H9 (cell line): ENCODE results near the gene ZNF415. TPM values are rescaled to one million over a fixed set of nuclear protein-coding genes. Genes with fewer than 3 reads are reported as not detected.

Experiments used
- DNase-seq: peaks from one replicate; pipeline ENCODE4 v3.0.0-alpha.2; 2017
- H2AFZ ChIP-seq: one replicate; pipeline ENCODE4 v1.6.1; 2013; ENCODE audit warnings: mild to moderate bottlenecking, low read length, control low read depth, moderate library complexity
- H2AK5ac ChIP-seq: 2 replicates; pipeline ENCODE4 v1.6.1; 2013; ENCODE audit warnings: low read length, control low read depth, mixed read lengths; ENCODE audit not compliant: insufficient read length
- H2BK120ac ChIP-seq: one replicate; pipeline ENCODE4 v1.6.1; 2013; ENCODE audit warnings: low read depth, mild to moderate bottlenecking, low read length, control low read depth, inconsistent platforms; ENCODE audit not compliant: poor library complexity, severe bottlenecking
- H2BK12ac ChIP-seq: 2 replicates; pipeline ENCODE4 v1.6.1; 2013; ENCODE audit warnings: low read length, control low read depth, mixed read lengths, low read depth; ENCODE audit not compliant: insufficient read length
- H2BK15ac ChIP-seq: 2 replicates; pipeline ENCODE4 v1.6.1; 2013; ENCODE audit warnings: low read depth, low read length, control low read depth
- H2BK20ac ChIP-seq: one replicate; pipeline ENCODE4 v1.6.1; 2013; ENCODE audit warnings: low read depth, mild to moderate bottlenecking, low read length, control low read depth, inconsistent platforms; ENCODE audit not compliant: poor library complexity, severe bottlenecking
- H2BK5ac ChIP-seq: 2 replicates; pipeline ENCODE4 v1.6.1; 2013; ENCODE audit warnings: low read length, control low read depth, mixed read lengths; ENCODE audit not compliant: insufficient read length
- H3K14ac ChIP-seq: 2 replicates; pipeline ENCODE4 v1.6.1; 2013; ENCODE audit warnings: low read length, control low read depth; ENCODE audit not compliant: insufficient read depth
- H3K18ac ChIP-seq: 2 replicates; pipeline ENCODE4 v1.6.1; 2013; ENCODE audit warnings: low read depth, mild to moderate bottlenecking, mixed read lengths, low read length, control low read depth; ENCODE audit not compliant: insufficient read length
- H3K23ac ChIP-seq: 2 replicates; pipeline ENCODE4 v1.6.1; 2013; ENCODE audit warnings: low read length, control low read depth, mixed read lengths, low read depth; ENCODE audit not compliant: insufficient read length
- H3K23me2 ChIP-seq: 2 replicates; pipeline ENCODE4 v1.6.1; 2013; ENCODE audit warnings: low read depth, mild to moderate bottlenecking, mixed read lengths, low read length, control low read depth; ENCODE audit not compliant: insufficient read length, poor library complexity, severe bottlenecking
- H3K27ac ChIP-seq: 2 replicates; pipeline ENCODE4 v1.5.1; 2013; ENCODE audit warnings: low read length, control low read depth, mixed read lengths, low read depth; ENCODE audit not compliant: insufficient read length
- H3K27me3 ChIP-seq: 2 replicates; pipeline ENCODE4 v1.6.1; 2013; ENCODE audit warnings: low read length, control low read depth, inconsistent platforms; ENCODE audit not compliant: insufficient read depth
- H3K4ac ChIP-seq: 2 replicates; pipeline ENCODE4 v1.6.1; 2013; ENCODE audit warnings: low read depth, mild to moderate bottlenecking, control low read depth, inconsistent platforms, low read length, moderate library complexity
- H3K4me1 ChIP-seq: 2 replicates; pipeline ENCODE4 v1.6.1; 2013; ENCODE audit warnings: low read length, control low read depth, inconsistent platforms; ENCODE audit not compliant: insufficient read depth
- H3K4me2 ChIP-seq: 2 replicates; pipeline ENCODE4 v1.6.1; 2013; ENCODE audit warnings: low read length, control low read depth, mixed read lengths; ENCODE audit not compliant: insufficient read length, insufficient read depth
- H3K56ac ChIP-seq: 2 replicates; pipeline ENCODE4 v1.6.1; 2013; ENCODE audit warnings: low read depth, mild to moderate bottlenecking, mixed read lengths, low read length, control low read depth; ENCODE audit not compliant: insufficient read length
- H3K79me1 ChIP-seq: 2 replicates; pipeline ENCODE4 v1.6.1; 2013; ENCODE audit warnings: low read depth, mild to moderate bottlenecking, moderate library complexity, low read length, control low read depth, inconsistent platforms; ENCODE audit not compliant: insufficient read depth, poor library complexity, severe bottlenecking
- H3K79me2 ChIP-seq: 2 replicates; pipeline ENCODE4 v1.6.1; 2013; ENCODE audit warnings: low read length, control low read depth, inconsistent platforms; ENCODE audit not compliant: insufficient read depth
- H3K9ac ChIP-seq: 2 replicates; pipeline ENCODE4 v1.6.1; 2013; ENCODE audit warnings: low read length, control low read depth, mixed read lengths; ENCODE audit not compliant: insufficient read length; ENCODE audit errors: extremely low read depth
- H3K9me3 ChIP-seq: one replicate; pipeline ENCODE4 v1.6.1; 2013; ENCODE audit warnings: low read depth, low read length, inconsistent platforms; ENCODE audit not compliant: control insufficient read depth
- H3T11ph ChIP-seq: one replicate; pipeline ENCODE4 v1.6.1; 2013; ENCODE audit warnings: mild to moderate bottlenecking, low read length, control low read depth, inconsistent platforms
- H4K20me1 ChIP-seq: one replicate; pipeline ENCODE4 v1.6.1; 2013; ENCODE audit not compliant: control insufficient read depth, insufficient read length, insufficient read depth
- H4K5ac ChIP-seq: 2 replicates; pipeline ENCODE4 v1.6.1; 2013; ENCODE audit warnings: low read depth, mild to moderate bottlenecking, mixed read lengths, low read length, control low read depth; ENCODE audit not compliant: insufficient read length
- H4K8ac ChIP-seq: replicated peaks from 2 replicates; pipeline ENCODE4 v1.6.1; 2013; ENCODE audit warnings: low read length, control low read depth, mixed read lengths, low read depth; ENCODE audit not compliant: insufficient read length
- H4K91ac ChIP-seq: 2 replicates; pipeline ENCODE4 v1.6.1; 2013; ENCODE audit warnings: low read depth, mild to moderate bottlenecking, moderate library complexity, mixed read lengths, low read length, control low read depth; ENCODE audit not compliant: insufficient read length
- H3K27ac Mint-ChIP-seq, 3 experiments: 2 replicates in 2 of 3; 3 replicates in 1 of 3; pipeline ENCODE4 v1.8.0; 2020 to 2021; ENCODE audit warnings: mixed read lengths in 3 of 3, mild to moderate bottlenecking in 1 of 3, moderate library complexity in 1 of 3
- H3K27me3 Mint-ChIP-seq: 2 replicates; pipeline ENCODE4 v1.8.0; 2021; ENCODE audit warnings: low read depth, mild to moderate bottlenecking, moderate library complexity, mixed read lengths
- H3K36me3 Mint-ChIP-seq, 3 experiments: 2 replicates in 2 of 3; 3 replicates in 1 of 3; pipeline ENCODE4 v1.8.0; 2020 to 2021; ENCODE audit warnings: low read depth in 3 of 3, mixed read lengths in 3 of 3; ENCODE audit not compliant: insufficient read depth in 1 of 3
- H3K4me1 Mint-ChIP-seq, 2 experiments: 2 replicates each; pipeline ENCODE4 v1.8.0; 2020; ENCODE audit warnings: mixed read lengths in 2 of 2
- H3K4me3 Mint-ChIP-seq, 2 experiments: 2 replicates in 1 of 2; 3 replicates in 1 of 2; pipeline ENCODE4 v1.8.0; 2020 to 2021; ENCODE audit warnings: mild to moderate bottlenecking in 2 of 2, mixed read lengths in 2 of 2, moderate library complexity in 1 of 2
- H3K9me3 Mint-ChIP-seq, 2 experiments: 2 replicates in 1 of 2; 3 replicates in 1 of 2; pipeline ENCODE4 v1.8.0; 2020; ENCODE audit warnings: mild to moderate bottlenecking in 2 of 2, mixed read lengths in 2 of 2, moderate library complexity in 1 of 2
- WGBS: extraction: QIAGEN DNeasy Blood & Tissue Kit; methylation state at CpG from one replicate; pipeline ENCODE4 v1.1.7; 2013; ENCODE audit warnings: missing lambda C conversion rate, low lambda C conversion rate, mixed read lengths; ENCODE audit not compliant: insufficient read length; ENCODE audit errors: extremely low coverage; 5-methylcytosine and 5-hydroxymethylcytosine counted together
- long read RNA-seq: library from polyadenylated mRNA; unstranded; transcript quantifications from one replicate; pipeline ENCODE4 v2.0.0, GENCODE V29; 2020
- total RNA-seq: library from RNA; stranded (reverse); gene quantifications from 2 replicates; pipeline ENCODE4 v1.2.1, GENCODE V29; 2021
- TF ChIP-seq, protein P1 (sequence below): fragments of 200-600 bp; sonication (generic); conservative IDR thresholded peaks from 3 replicates; pipeline ENCODE4 v1.8.0; 2021; ENCODE audit warnings: antibody characterized with exemption, mild to moderate bottlenecking

ZNF415 gene
- 10.3 and 12.3 TPM in 2 replicates for total RNA-seq
- long read RNA-seq, transcript ZNF415-201 (4 exons, 2,270 nt) = major isoform, 13 of 28 reads
- long read RNA-seq, partial matches to known transcripts = 1 of 28 reads
- long read RNA-seq, other reads (novel, unspliced or antisense) = 8 of 28 reads

DNA sequence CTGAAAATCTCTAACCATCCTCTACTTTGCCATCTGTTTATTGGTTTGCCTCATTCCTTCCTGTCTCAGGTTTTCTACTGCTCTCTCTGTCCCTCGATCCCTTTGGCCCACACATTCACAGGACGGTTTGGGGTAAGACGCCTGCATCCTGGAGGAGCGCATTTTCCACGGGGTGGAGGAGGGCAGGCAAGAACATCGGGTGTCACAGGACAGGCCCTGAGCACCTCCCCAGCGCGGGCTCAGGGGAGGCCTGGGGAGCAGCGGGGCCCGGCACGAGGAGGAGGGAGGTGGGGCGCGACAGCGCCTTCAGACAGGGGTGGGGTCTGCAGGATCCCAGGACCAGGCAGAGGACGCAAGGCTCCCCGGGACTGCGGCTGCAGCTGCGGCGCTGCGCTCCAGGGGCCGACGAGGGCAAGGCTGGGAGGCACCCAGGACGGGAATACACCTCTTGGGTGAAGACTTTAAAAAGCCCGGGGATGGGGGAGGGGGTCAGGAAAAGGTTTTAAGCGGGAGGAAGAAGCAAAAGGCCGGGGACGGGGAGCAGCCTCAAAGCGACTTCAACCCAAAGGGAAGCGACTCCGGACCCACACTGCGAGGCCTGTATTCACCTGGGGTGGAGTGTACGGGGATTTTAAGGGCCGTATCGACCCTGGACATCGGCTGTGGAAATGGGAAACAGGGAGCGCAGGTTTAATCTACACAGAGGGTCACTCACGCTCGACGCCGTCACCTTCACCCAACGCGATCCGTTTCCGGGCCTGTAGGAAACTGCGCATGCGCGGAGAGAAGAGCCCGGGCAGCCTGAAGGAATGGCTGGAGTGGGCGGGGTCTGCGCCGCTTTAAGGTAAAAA is at the start of gene ZNF415:
Gene ZNF415 (minus strand): TSS at position 770 of the 851 bp plus-strand sequence. CDS start 10,234 bp downstream, outside the sequence.
- no peak within 1 kb of the TSS for H2BK5ac ChIP-seq
- H3T11ph ChIP-seq = no peak within 1 kb of the TSS
- DNase-seq = peak; percentile 88
- H2BK20ac ChIP-seq = no peak within 1 kb of the TSS
- H3K27ac Mint-ChIP-seq = peak within 1 kb of the TSS in 1 of 3 experiments; percentile 89; a peak in 2 of 7 replicates
- TF ChIP-seq, protein P1, sequence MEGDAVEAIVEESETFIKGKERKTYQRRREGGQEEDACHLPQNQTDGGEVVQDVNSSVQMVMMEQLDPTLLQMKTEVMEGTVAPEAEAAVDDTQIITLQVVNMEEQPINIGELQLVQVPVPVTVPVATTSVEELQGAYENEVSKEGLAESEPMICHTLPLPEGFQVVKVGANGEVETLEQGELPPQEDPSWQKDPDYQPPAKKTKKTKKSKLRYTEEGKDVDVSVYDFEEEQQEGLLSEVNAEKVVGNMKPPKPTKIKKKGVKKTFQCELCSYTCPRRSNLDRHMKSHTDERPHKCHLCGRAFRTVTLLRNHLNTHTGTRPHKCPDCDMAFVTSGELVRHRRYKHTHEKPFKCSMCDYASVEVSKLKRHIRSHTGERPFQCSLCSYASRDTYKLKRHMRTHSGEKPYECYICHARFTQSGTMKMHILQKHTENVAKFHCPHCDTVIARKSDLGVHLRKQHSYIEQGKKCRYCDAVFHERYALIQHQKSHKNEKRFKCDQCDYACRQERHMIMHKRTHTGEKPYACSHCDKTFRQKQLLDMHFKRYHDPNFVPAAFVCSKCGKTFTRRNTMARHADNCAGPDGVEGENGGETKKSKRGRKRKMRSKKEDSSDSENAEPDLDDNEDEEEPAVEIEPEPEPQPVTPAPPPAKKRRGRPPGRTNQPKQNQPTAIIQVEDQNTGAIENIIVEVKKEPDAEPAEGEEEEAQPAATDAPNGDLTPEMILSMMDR = no peak
- H3K27ac ChIP-seq = no peak within 1 kb of the TSS
- H3K56ac ChIP-seq = no peak within 1 kb of the TSS
- H3K79me1 ChIP-seq = no peaks in the 10 kb centered on the region
- H3K23me2 ChIP-seq = peaks cover 11% of the 10 kb centered on the region
- no peaks in the 10 kb centered on the region for H3K9me3 ChIP-seq
- peaks cover 4 to 16% (median 4%) of the 10 kb centered on the region in 3 experiments; a peak in 6 of 7 replicates for H3K36me3 Mint-ChIP-seq
- H2BK120ac ChIP-seq = no peak within 1 kb of the TSS
- no peak within 1 kb of the TSS for H4K91ac ChIP-seq
- H3K14ac ChIP-seq = no peak within 1 kb of the TSS; the same call in 1 of the 2 replicates
- H3K4me2 ChIP-seq = peak within 1 kb of the TSS; percentile 79
- no peak within 1 kb of the TSS for H2AK5ac ChIP-seq
- H3K27me3 ChIP-seq = no peaks in the 10 kb centered on the region
- no peak within 1 kb of the TSS for H4K5ac ChIP-seq
- peak within 1 kb of the TSS; percentile 34 for H3K9ac ChIP-seq
- WGBS = no CpG with 5 or more reads among the region's 51 CpGs
- no peak within 1 kb of the TSS for H4K8ac ChIP-seq
- H3K4me1 ChIP-seq = peaks cover 6% of the 10 kb centered on the region; the same call in 1 of the 2 replicates
- H3K79me2 ChIP-seq = no peaks in the 10 kb centered on the region
- H3K4me1 Mint-ChIP-seq = peaks cover 17 to 20% of the 10 kb centered on the region in 2 experiments
- peaks cover 3% of the 10 kb centered on the region in 2 experiments; a peak in 3 of 5 replicates for H3K9me3 Mint-ChIP-seq
- peak within 1 kb of the TSS; percentile 99 for H2AFZ ChIP-seq
- no peak within 1 kb of the TSS for H3K23ac ChIP-seq
- H4K20me1 ChIP-seq = no peaks in the 10 kb centered on the region
- H3K18ac ChIP-seq = no peak within 1 kb of the TSS
- H3K4me3 Mint-ChIP-seq = peak within 1 kb of the TSS; percentile 80 to 85
- H3K27me3 Mint-ChIP-seq = peaks cover 14% of the 10 kb centered on the region
- no peak within 1 kb of the TSS for H2BK15ac ChIP-seq
- no peak within 1 kb of the TSS for H2BK12ac ChIP-seq
- no peak within 1 kb of the TSS for H3K4ac ChIP-seq
